Keratinocyte (primary cell): Measurements from ENCODE around the gene PRMT6. TPM values are rescaled to one million over a fixed set of nuclear protein-coding genes. Genes with fewer than 3 reads are reported as not detected.
"Not testable (repeated sequence)": the region's sequence is repeated elsewhere in the genome, so short reads cannot be mapped to it uniquely, and the experiment has no call there.

Experiments
- DNase-seq: peaks from one replicate; pipeline ENCODE4 v3.0.0-alpha.2; 2011; ENCODE audit warnings: low read depth, missing footprints, low spot score
- FAIRE-seq: peaks from 2 replicates; lab custom pipeline; 2011; peaks lifted over from hg19 to GRCh38; lab: Jason Lieb, UNC
- H2AFZ ChIP-seq: 2 replicates; pipeline ENCODE4 v1.6.0; 2012; ENCODE audit warnings: low read length, control low read depth, inconsistent platforms; ENCODE audit not compliant: control insufficient read depth
- H3K27ac ChIP-seq: 2 replicates; pipeline ENCODE4 v1.5.1; 2011; ENCODE audit warnings: low read length; ENCODE audit not compliant: control insufficient read depth, insufficient read depth
- H3K27me3 ChIP-seq: 3 replicates; pipeline ENCODE4 v1.6.0; 2011; ENCODE audit warnings: low read length; ENCODE audit not compliant: control insufficient read depth, insufficient read depth; ENCODE audit errors: extremely low read depth
- H3K36me3 ChIP-seq, 2 experiments: 2 replicates in 1 of 2; 3 replicates in 1 of 2; pipeline ENCODE4 v1.5.1; 2011; ENCODE audit warnings: low read length in 2 of 2, mild to moderate bottlenecking in 1 of 2; ENCODE audit not compliant: control insufficient read depth in 2 of 2, insufficient read depth in 2 of 2; ENCODE audit errors: extremely low read depth in 1 of 2
- H3K4me1 ChIP-seq: 3 replicates; pipeline ENCODE4 v1.5.1; 2011; ENCODE audit warnings: low read length; ENCODE audit not compliant: control insufficient read depth, insufficient read depth; ENCODE audit errors: extremely low read depth
- H3K4me2 ChIP-seq: 3 replicates; pipeline ENCODE4 v1.6.0; 2011; ENCODE audit warnings: low read depth, low read length; ENCODE audit not compliant: control insufficient read depth, insufficient read depth; ENCODE audit errors: extremely low read depth
- H3K4me3 ChIP-seq, 3 experiments: fragments of 200-600 bp in 1 of 3; sonication (generic) in 1 of 3; 2 replicates in 2 of 3; 3 replicates in 1 of 3; pipeline ENCODE4 v1.5.1; 2011 to 2016; ENCODE audit warnings: low read length in 3 of 3, mild to moderate bottlenecking in 3 of 3, control low read depth in 2 of 3, inconsistent platforms in 1 of 3, low read depth in 1 of 3, mixed read lengths in 1 of 3, mixed run types in 1 of 3, moderate library complexity in 1 of 3; ENCODE audit not compliant: control insufficient read depth in 2 of 3, insufficient read depth in 2 of 3; ENCODE audit errors: extremely low read depth in 1 of 3
- H3K79me2 ChIP-seq: 2 replicates; pipeline ENCODE4 v1.6.0; 2012; ENCODE audit warnings: low read length; ENCODE audit not compliant: control insufficient read depth, insufficient read depth
- H3K9ac ChIP-seq: 3 replicates; pipeline ENCODE4 v1.6.0; 2011; ENCODE audit warnings: low read length; ENCODE audit not compliant: control insufficient read depth, insufficient read depth; ENCODE audit errors: extremely low read depth
- H3K9me1 ChIP-seq: 3 replicates; pipeline ENCODE4 v1.6.0; 2011; ENCODE audit warnings: low read length; ENCODE audit not compliant: control insufficient read depth, insufficient read depth; ENCODE audit errors: extremely low read depth
- H3K9me3 ChIP-seq: 2 replicates; pipeline ENCODE4 v1.5.1; 2012; ENCODE audit warnings: low read depth, low read length; ENCODE audit not compliant: control insufficient read depth
- H4K20me1 ChIP-seq: 3 replicates; pipeline ENCODE4 v1.6.0; 2011; ENCODE audit warnings: low read length; ENCODE audit not compliant: control insufficient read depth, insufficient read depth; ENCODE audit errors: extremely low read depth
- EZH2 ChIP-seq: IDR thresholded peaks from one replicate; pipeline ENCODE4 v1.6.1; 2012; ENCODE audit warnings: inconsistent platforms, mild to moderate bottlenecking, low read length, moderate library complexity
- dilution Hi-C: fragments of 300-500 bp; cut with MboI; formaldehyde crosslinking; loops from one replicate; pipeline ENCODE4 v1.7.0; 2020; ENCODE audit warnings: low sequenced_read_pairs; ENCODE audit not compliant: extremely low pct_ligation_motif_present
- polyA plus RNA-seq, 5 experiments: library from polyadenylated mRNA; depleted of rRNA in 3 of 5; stranded (reverse) in 3 of 5; stranded (forward) in 1 of 5; unstranded in 1 of 5; fragments of >200 nt; gene quantifications; 1 replicate in 1 of 5; 2 replicates in 3 of 5; 3 replicates in 1 of 5; pipeline versions ENCODE4 v1.2.1 to v1.2.3, GENCODE V29; 2011 to 2012; ENCODE audit warnings: missing spikeins in 2 of 5, low read depth in 1 of 5, low replicate concordance in 1 of 5
- TF ChIP-seq, protein P1 (sequence below), 3 experiments: IDR thresholded peaks in 1 of 3; conservative IDR thresholded peaks in 1 of 3; optimal IDR thresholded peaks in 1 of 3; 2 replicates in 2 of 3; 3 replicates in 1 of 3; pipeline versions ENCODE3 to v1.5.1; 2011; ENCODE audit warnings: low read length in 3 of 3, mild to moderate bottlenecking in 3 of 3, moderate library complexity in 2 of 3, control low read depth in 1 of 3, inconsistent platforms in 1 of 3; ENCODE audit not compliant: insufficient read depth in 2 of 3; ENCODE audit errors: extremely low read depth in 1 of 3

The PRMT6 gene
- polyA plus RNA-seq, 1 donor (not counting 4 experiments of a cell fraction or from before 2014, with no cell fraction given) = 12.0 TPM

DNA sequence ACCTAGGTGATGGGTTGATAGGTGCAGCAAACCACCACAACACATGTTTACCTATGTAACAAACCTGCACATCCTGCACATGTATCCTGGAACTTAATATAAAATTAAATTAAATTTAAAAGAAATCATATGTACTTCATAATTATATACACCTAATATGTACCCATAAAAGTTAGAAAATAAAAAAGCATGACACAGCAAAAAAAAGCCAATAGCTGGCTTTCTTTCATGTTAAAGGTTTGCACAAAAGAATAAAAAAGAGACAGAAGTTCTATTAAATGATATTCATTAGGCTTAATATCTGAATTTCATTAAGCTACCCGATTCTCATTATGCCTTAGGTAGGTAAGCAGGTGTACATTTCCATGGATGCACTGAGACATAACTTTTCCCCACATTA is 5.2 kb upstream of the PRMT6 start:
- no peak overlapping the region for H3K4me3 ChIP-seq
- dilution Hi-C loops = no loop called here
- DNase-seq (no peak), FAIRE-seq (no peak)
- no peak overlapping the region for H3K27ac ChIP-seq
- TF ChIP-seq, protein P1, sequence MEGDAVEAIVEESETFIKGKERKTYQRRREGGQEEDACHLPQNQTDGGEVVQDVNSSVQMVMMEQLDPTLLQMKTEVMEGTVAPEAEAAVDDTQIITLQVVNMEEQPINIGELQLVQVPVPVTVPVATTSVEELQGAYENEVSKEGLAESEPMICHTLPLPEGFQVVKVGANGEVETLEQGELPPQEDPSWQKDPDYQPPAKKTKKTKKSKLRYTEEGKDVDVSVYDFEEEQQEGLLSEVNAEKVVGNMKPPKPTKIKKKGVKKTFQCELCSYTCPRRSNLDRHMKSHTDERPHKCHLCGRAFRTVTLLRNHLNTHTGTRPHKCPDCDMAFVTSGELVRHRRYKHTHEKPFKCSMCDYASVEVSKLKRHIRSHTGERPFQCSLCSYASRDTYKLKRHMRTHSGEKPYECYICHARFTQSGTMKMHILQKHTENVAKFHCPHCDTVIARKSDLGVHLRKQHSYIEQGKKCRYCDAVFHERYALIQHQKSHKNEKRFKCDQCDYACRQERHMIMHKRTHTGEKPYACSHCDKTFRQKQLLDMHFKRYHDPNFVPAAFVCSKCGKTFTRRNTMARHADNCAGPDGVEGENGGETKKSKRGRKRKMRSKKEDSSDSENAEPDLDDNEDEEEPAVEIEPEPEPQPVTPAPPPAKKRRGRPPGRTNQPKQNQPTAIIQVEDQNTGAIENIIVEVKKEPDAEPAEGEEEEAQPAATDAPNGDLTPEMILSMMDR (optimal IDR thresholded peaks at IDR 0.05 in 1 of 3, IDR thresholded peaks at IDR 0.05 in 1 of 3, conservative IDR thresholded peaks at IDR 0.05 in 1 of 3; ENCODE audit: extremely low read depth in 1 of 3, insufficient read depth in 2 of 3, low read length in 3 of 3) = no peak
- no peak for TF ChIP-seq EZH2
- H3K4me2 ChIP-seq = no peak overlapping the region
- H3K9me3 ChIP-seq = no peaks in the 10 kb centered on the region
- H2AFZ ChIP-seq = no peak overlapping the region
- H3K9ac ChIP-seq = no peak overlapping the region
- H3K36me3 ChIP-seq = no peaks in the 10 kb centered on the region
- H3K79me2 ChIP-seq = no peaks in the 10 kb centered on the region
- H4K20me1 ChIP-seq = no peaks in the 10 kb centered on the region
- H3K4me1 ChIP-seq = no peaks in the 10 kb centered on the region
- H3K27me3 ChIP-seq = no peaks in the 10 kb centered on the region
- no peaks in the 10 kb centered on the region for H3K9me1 ChIP-seq

- Histone ChIP-seq H3K79me2 (peaks cover 20% of the 10 kb centered on the region), H3K4me2 (peak overlapping the region; percentile 99), H3K9ac (peak overlapping the region; percentile 79), H3K27ac (peak overlapping the region; percentile 64), H2AFZ (peak overlapping the region; percentile 99), H3K4me3 (peak overlapping the region; percentile 87 to 90 (median 89))
- H3K27me3 ChIP-seq, dilution Hi-C loops, DNase-seq, H3K9me1 ChIP-seq, H3K36me3 ChIP-seq, H4K20me1 ChIP-seq, H3K9me3 ChIP-seq, FAIRE-seq, H3K4me1 ChIP-seq: not testable (repeated sequence)
These were observed 502 bp upstream of the PRMT6 start for GRCh38 chr1:107055919-107056425.
